Right renal pelvis (tissue), 4 donors: ENCODE results near the gene CSF1R. TPM values are rescaled to one million over a fixed set of nuclear protein-coding genes. Genes with fewer than 3 reads are reported as not detected.

Experiments used
- polyA plus RNA-seq, 4 donors: library from polyadenylated mRNA; unstranded; fragments of 120-200 nt; gene quantifications; one replicate each; pipeline ENCODE4 v1.2.1, GENCODE V29; 2013; ENCODE audit not compliant: insufficient read length in 4 of 4

The CSF1R gene
- polyA plus RNA-seq, 4 donors: 14.7 to 15.5 (median 15.0) TPM

Other genes with a start within 250 kb of the CSF1R start
- gene PDE6A, start 141.8 kb downstream of the CSF1R start, polyA plus RNA-seq: under 1 TPM; 0.09 to 0.13 (median 0.11) TPM
- gene SLC26A2, start 125.8 kb downstream of the CSF1R start, polyA plus RNA-seq: 10 to 100 TPM; 17.1 to 21.2 (median 20.6) TPM
- gene TIGD6, start 85.9 kb downstream of the CSF1R start, polyA plus RNA-seq: 1 to 10 TPM; 6.2 to 8.1 (median 6.9) TPM
- gene HMGXB3, start 85.8 kb downstream of the CSF1R start, polyA plus RNA-seq: 10 to 100 TPM; 26.3 to 34.0 (median 29.9) TPM
- 100 to 1,000 TPM; 143 to 185 (median 155) TPM for gene PDGFRB, start 69.3 kb upstream of the CSF1R start, polyA plus RNA-seq
- 1 to 10 TPM in 1 of 4 donors, under 1 TPM in 3; 0.64 to 1.0 (median 0.76) TPM for gene CDX1, start 80.2 kb upstream of the CSF1R start, polyA plus RNA-seq
- gene SLC6A7, start 103.5 kb upstream of the CSF1R start, polyA plus RNA-seq: under 1 TPM in 3 of 4 donors, not detected in 1; 0.06 to 0.08 (median 0.06) TPM
- 1 to 10 TPM; 2.4 to 5.2 (median 3.9) TPM for gene CAMK2A, start 203.2 kb upstream of the CSF1R start, polyA plus RNA-seq
- 1 to 10 TPM; 2.3 to 3.8 (median 3.6) TPM for gene ARSI, start 216.4 kb upstream of the CSF1R start, polyA plus RNA-seq